Gastrocnemius medialis (tissue), 4 donors: ENCODE results near the gene HOXC11. TPM values are rescaled to one million over a fixed set of nuclear protein-coding genes. Genes with fewer than 3 reads are reported as not detected.

Experiments
- ATAC-seq, 2 donors: fragments of 150-250 bp; one replicate each; pipeline ENCODE4 v1.9.1; 2016
- DNase-seq, 2 donors: peaks; one replicate each; pipeline ENCODE4 v3.0.0-alpha.2; 2019
- H3K27ac ChIP-seq, 4 donors: fragments of 200-600 bp; sonication (generic); 1 replicate in 1 of 4; 2 replicates in 3 of 4; pipeline ENCODE4 v1.5.1; 2016 to 2018; ENCODE audit warnings: mild to moderate bottlenecking in 2 of 4, moderate library complexity in 1 of 4
- H3K27me3 ChIP-seq, 3 donors: fragments of 200-600 bp; sonication (generic) in 2 of 3; 1 replicate in 1 of 3; 2 replicates in 2 of 3; pipeline versions ENCODE4 v1.5.1 to v1.6.0; 2016 to 2019; ENCODE audit warnings: mild to moderate bottlenecking in 1 of 3, moderate library complexity in 1 of 3
- H3K36me3 ChIP-seq, 2 donors: fragments of 200-600 bp; sonication (generic) in 1 of 2; one replicate each; pipeline ENCODE4 v1.5.1; 2017 to 2018
- H3K4me1 ChIP-seq, 2 donors: fragments of 200-600 bp; sonication (generic) in 1 of 2; one replicate each; pipeline ENCODE4 v1.5.1; 2016 to 2017; ENCODE audit warnings: mild to moderate bottlenecking in 2 of 2
- H3K4me3 ChIP-seq, 4 donors: fragments of 200-600 bp; sonication (generic) in 3 of 4; 1 replicate in 1 of 4; 2 replicates in 3 of 4; pipeline ENCODE4 v1.5.1; 2016 to 2019; ENCODE audit warnings: mild to moderate bottlenecking in 2 of 4
- H3K9me3 ChIP-seq, 3 donors: fragments of 200-600 bp; sonication (generic) in 2 of 3; 1 replicate in 1 of 3; 2 replicates in 2 of 3; pipeline ENCODE4 v1.5.1; 2016 to 2019
- POLR2A ChIP-seq, 2 donors: fragments of 450-650 bp; IDR thresholded peaks; one replicate each; pipeline ENCODE4 v1.6.1; 2017; ENCODE audit warnings: antibody characterized with exemption in 2 of 2, mild to moderate bottlenecking in 2 of 2, moderate library complexity in 2 of 2
- in situ Hi-C, 4 donors: fragments of 200-750 bp; cut with MboI; loops; one replicate each; pipeline versions ENCODE4 v1.15.0 to v1.8.0; 2017; ENCODE audit warnings: low sequenced_read_pairs in 4 of 4
- intact Hi-C: fragments of 100-400 bp; cut with DNase I; formaldehyde crosslinking; loops from one replicate; pipeline ENCODE4 v1.15.1; 2023; ENCODE audit warnings: low total_unique reads
- total RNA-seq, 4 donors: library from RNA; depleted of rRNA; stranded (reverse); fragments of >200 nt; gene quantifications; one replicate each; pipeline versions ENCODE4 v1.1.0 to v1.2.3, GENCODE V29; 2016
- TF ChIP-seq, protein P1 (sequence below), 5 experiments: fragments of 450-650 bp in 3 of 5; fragments of 200-600 bp in 2 of 5; sonication (generic) in 2 of 5; IDR thresholded peaks in 4 of 5; conservative IDR thresholded peaks in 1 of 5; 1 replicate in 4 of 5; 2 replicates in 1 of 5; pipeline ENCODE4 v1.5.1; 2016 to 2019; ENCODE audit warnings: antibody characterized with exemption in 5 of 5, mild to moderate bottlenecking in 3 of 5, moderate library complexity in 3 of 5

Gene HOXC11
- total RNA-seq, 4 donors from 2014 or later: 0.24 to 1.1 (median 0.44) TPM

- Histone ChIP-seq H3K27ac (peak overlapping the region; percentile 94 to 100 (median 98)), H3K4me1 (peaks cover 63% of the 10 kb centered on the region in 2 donors), H3K27me3 (no peaks in the 10 kb centered on the region), H3K9me3 (no peaks in the 10 kb centered on the region), H3K36me3 (no peaks in the 10 kb centered on the region), H3K4me3 (peak overlapping the region; percentile 43 to 56 (median 47))
- peak; percentile 56 to 73 for ATAC-seq
- intact Hi-C loops: loop anchor here (10.0 kb wide), 2 partner anchors 946 to 1734 kb away; partner anchors contain the start of genes CD63 and RDH5
- in situ Hi-C loops: loop anchor here in 3 of 4 donors (25.0 kb wide), 3 partner anchors 221 to 1721 kb away; partner anchors contain the start of genes GPR84 (in 2 of the 3), BLOC1S1 (in 1 of the 3), ITGA7 (in 1 of the 3) and RDH5 (in 1 of the 3)
- TF ChIP-seq, protein P1, sequence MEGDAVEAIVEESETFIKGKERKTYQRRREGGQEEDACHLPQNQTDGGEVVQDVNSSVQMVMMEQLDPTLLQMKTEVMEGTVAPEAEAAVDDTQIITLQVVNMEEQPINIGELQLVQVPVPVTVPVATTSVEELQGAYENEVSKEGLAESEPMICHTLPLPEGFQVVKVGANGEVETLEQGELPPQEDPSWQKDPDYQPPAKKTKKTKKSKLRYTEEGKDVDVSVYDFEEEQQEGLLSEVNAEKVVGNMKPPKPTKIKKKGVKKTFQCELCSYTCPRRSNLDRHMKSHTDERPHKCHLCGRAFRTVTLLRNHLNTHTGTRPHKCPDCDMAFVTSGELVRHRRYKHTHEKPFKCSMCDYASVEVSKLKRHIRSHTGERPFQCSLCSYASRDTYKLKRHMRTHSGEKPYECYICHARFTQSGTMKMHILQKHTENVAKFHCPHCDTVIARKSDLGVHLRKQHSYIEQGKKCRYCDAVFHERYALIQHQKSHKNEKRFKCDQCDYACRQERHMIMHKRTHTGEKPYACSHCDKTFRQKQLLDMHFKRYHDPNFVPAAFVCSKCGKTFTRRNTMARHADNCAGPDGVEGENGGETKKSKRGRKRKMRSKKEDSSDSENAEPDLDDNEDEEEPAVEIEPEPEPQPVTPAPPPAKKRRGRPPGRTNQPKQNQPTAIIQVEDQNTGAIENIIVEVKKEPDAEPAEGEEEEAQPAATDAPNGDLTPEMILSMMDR (IDR thresholded peaks at IDR 0.05 in 4 of 5, conservative IDR thresholded peaks at IDR 0.05 in 1 of 5): peak in 1 of 5 experiments; percentile 6
- peak; percentile 76 to 82 for TF ChIP-seq POLR2A (IDR thresholded peaks at IDR 0.05)
- peak; percentile 85 for DNase-seq
These were observed 18.1 kb downstream of the HOXC11 start for GRCh38 chr12:53991077-53991460.

GRCh38 chr12:53992377-53992889 lies 19.5 kb downstream of the HOXC11 start:
- H3K9me3 ChIP-seq: no peaks in the 10 kb centered on the region
- H3K4me3 ChIP-seq: peak overlapping the region in 1 of 4 donors; percentile 64
- TF ChIP-seq POLR2A (IDR thresholded peaks at IDR 0.05): no peak
- TF ChIP-seq, protein P1 (IDR thresholded peaks at IDR 0.05 in 4 of 5, conservative IDR thresholded peaks at IDR 0.05 in 1 of 5): no peak
- no peak for ATAC-seq
- H3K27me3 ChIP-seq: no peaks in the 10 kb centered on the region
- H3K36me3 ChIP-seq: no peaks in the 10 kb centered on the region
- H3K4me1 ChIP-seq: peaks cover 58% of the 10 kb centered on the region in 2 donors
- H3K27ac ChIP-seq: peak overlapping the region; percentile 94 to 100 (median 98)
- intact Hi-C loops: loop anchor here (10.0 kb wide), 2 partner anchors 948 to 1732 kb away; partner anchors contain the start of genes CD63 and RDH5
- in situ Hi-C loops: loop anchor here in 3 of 4 donors (25.0 kb wide), 3 partner anchors 220 to 1720 kb away; partner anchors contain the start of genes GPR84 (in 2 of the 3), BLOC1S1 (in 1 of the 3), ITGA7 (in 1 of the 3) and RDH5 (in 1 of the 3)
- no peak for DNase-seq

GRCh38 chr12:53993162-53994008 lies 20.5 kb downstream of the HOXC11 start:
- no peak for ATAC-seq
- H3K4me3 ChIP-seq: peak overlapping the region; percentile 64 to 88 (median 80)
- no peak for DNase-seq
- no peaks in the 10 kb centered on the region for H3K9me3 ChIP-seq
- H3K36me3 ChIP-seq: no peaks in the 10 kb centered on the region
- TF ChIP-seq, protein P1 (IDR thresholded peaks at IDR 0.05 in 4 of 5, conservative IDR thresholded peaks at IDR 0.05 in 1 of 5): no peak
- TF ChIP-seq POLR2A (IDR thresholded peaks at IDR 0.05): no peak
- in situ Hi-C loops: loop anchor here in 3 of 4 donors (25.0 kb wide), 3 partner anchors 219 to 1719 kb away; partner anchors contain the start of genes GPR84 (in 2 of the 3), BLOC1S1 (in 1 of the 3), ITGA7 (in 1 of the 3) and RDH5 (in 1 of the 3)
- H3K27me3 ChIP-seq: no peaks in the 10 kb centered on the region
- intact Hi-C loops: loop anchor here (10.0 kb wide), 2 partner anchors 949 to 1731 kb away; partner anchors contain the start of genes CD63 and RDH5
- H3K4me1 ChIP-seq: peaks cover 50 to 55% of the 10 kb centered on the region in 2 donors
- H3K27ac ChIP-seq: peak overlapping the region; percentile 94 to 100 (median 98)

GRCh38 chr12:53994009-53994263 lies 21.0 kb downstream of the HOXC11 start:
- H3K4me3 ChIP-seq: peak overlapping the region; percentile 64 to 88 (median 80)
- H3K36me3 ChIP-seq: no peaks in the 10 kb centered on the region
- in situ Hi-C loops (loop anchor here in 3 of 4 donors (25.0 kb wide), 3 partner anchors 218 to 1718 kb away; partner anchors contain the start of genes GPR84 (in 2 of the 3), BLOC1S1 (in 1 of the 3), ITGA7 (in 1 of the 3) and RDH5 (in 1 of the 3)), intact Hi-C loops (loop anchor here (10.0 kb wide), 2 partner anchors 949 to 1731 kb away; partner anchors contain the start of genes CD63 and RDH5)
- H3K9me3 ChIP-seq: no peaks in the 10 kb centered on the region
- no peak for ATAC-seq
- peak overlapping the region; percentile 94 to 100 (median 98) for H3K27ac ChIP-seq
- DNase-seq: no peak
- TF ChIP-seq, protein P1 (IDR thresholded peaks at IDR 0.05 in 4 of 5, conservative IDR thresholded peaks at IDR 0.05 in 1 of 5): no peak
- no peak for TF ChIP-seq POLR2A (IDR thresholded peaks at IDR 0.05)
- H3K4me1 ChIP-seq: peaks cover 48 to 55% of the 10 kb centered on the region in 2 donors
- H3K27me3 ChIP-seq: no peaks in the 10 kb centered on the region
